Measurements from ENCODE around the gene PAQR5. TPM values are rescaled to one million over a fixed set of nuclear protein-coding genes. Genes with fewer than 3 reads are reported as not detected.
A peak's percentile ranks its signal among the peaks of the same experiment; 100 is the strongest.
"Not testable (repeated sequence)": the region's sequence is repeated elsewhere in the genome, so short reads cannot be mapped to it uniquely, and the experiment has no call there.

The PAQR5 gene
- total RNA-seq, 1 donor from 2014 or later, result 1.2 TPM

DNA sequence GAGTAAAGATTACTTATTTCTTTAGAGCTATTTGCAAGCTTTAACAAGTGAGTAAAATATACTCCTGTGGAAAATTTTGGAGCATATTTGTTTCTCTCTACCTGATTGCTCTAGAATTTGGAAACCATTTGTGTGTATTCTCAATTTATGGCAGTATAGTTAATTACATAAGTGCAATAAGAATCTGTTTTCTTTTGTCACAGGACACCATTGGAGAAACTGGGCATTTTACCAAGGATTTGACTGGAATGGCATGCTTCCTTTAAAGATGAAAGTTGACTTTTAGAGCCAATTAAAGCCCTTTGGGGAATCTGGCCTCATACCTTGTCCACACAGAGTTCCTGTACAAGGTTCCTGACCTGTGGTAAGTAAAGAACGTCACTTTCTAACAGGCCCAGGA lies 38.4 kb downstream of the PAQR5 start:
- H3K27me3 Mint-ChIP-seq (ENCODE audit: low read depth, unreplicated experiment), result no peaks in the 10 kb centered on the region
- DNase-seq (ENCODE audit: low read depth) (peak; percentile 29), FAIRE-seq (no peak)
- TF ChIP-seq EZH2 (IDR thresholded peaks at IDR 0.05; ENCODE audit: insufficient read depth, low read length), result no peak
- TF ChIP-seq, protein P1, sequence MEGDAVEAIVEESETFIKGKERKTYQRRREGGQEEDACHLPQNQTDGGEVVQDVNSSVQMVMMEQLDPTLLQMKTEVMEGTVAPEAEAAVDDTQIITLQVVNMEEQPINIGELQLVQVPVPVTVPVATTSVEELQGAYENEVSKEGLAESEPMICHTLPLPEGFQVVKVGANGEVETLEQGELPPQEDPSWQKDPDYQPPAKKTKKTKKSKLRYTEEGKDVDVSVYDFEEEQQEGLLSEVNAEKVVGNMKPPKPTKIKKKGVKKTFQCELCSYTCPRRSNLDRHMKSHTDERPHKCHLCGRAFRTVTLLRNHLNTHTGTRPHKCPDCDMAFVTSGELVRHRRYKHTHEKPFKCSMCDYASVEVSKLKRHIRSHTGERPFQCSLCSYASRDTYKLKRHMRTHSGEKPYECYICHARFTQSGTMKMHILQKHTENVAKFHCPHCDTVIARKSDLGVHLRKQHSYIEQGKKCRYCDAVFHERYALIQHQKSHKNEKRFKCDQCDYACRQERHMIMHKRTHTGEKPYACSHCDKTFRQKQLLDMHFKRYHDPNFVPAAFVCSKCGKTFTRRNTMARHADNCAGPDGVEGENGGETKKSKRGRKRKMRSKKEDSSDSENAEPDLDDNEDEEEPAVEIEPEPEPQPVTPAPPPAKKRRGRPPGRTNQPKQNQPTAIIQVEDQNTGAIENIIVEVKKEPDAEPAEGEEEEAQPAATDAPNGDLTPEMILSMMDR (IDR thresholded peaks at IDR 0.05; ENCODE audit: insufficient read depth, low read depth, low read length), result no peak
- Histone ChIP-seq H3K79me2 (ENCODE audit: insufficient read depth, low read length) (no peaks in the 10 kb centered on the region), H3K9ac (ENCODE audit: low read length) (no peak overlapping the region), H2AFZ (ENCODE audit: low read depth, low read length) (no peak overlapping the region), H3K4me1 (ENCODE audit: insufficient read depth, low read length) (no peaks in the 10 kb centered on the region), H3K4me2 (ENCODE audit: low read length) (no peak overlapping the region), H4K20me1 (ENCODE audit: insufficient read depth, low read length) (no peaks in the 10 kb centered on the region), H3K9me3 (ENCODE audit: insufficient read depth, low read depth, low read length) (no peaks in the 10 kb centered on the region), H3K27ac (ENCODE audit: low read depth, low read length) (no peak overlapping the region), H3K27me3 (ENCODE audit: insufficient read depth, low read length) (no peaks in the 10 kb centered on the region), H3K36me3 (ENCODE audit: insufficient read depth, low read length) (no peaks in the 10 kb centered on the region), H3K4me3 (ENCODE audit: insufficient read depth, low read depth, low read length) (no peak overlapping the region)
- peaks cover 2% of the 10 kb centered on the region for H3K4me1 Mint-ChIP-seq (ENCODE audit: low read depth, unreplicated experiment)
- no peak overlapping the region for H3K27ac Mint-ChIP-seq (ENCODE audit: unreplicated experiment)
- no peaks in the 10 kb centered on the region for H3K36me3 Mint-ChIP-seq (ENCODE audit: low read depth, unreplicated experiment)
- H3K4me3 Mint-ChIP-seq (ENCODE audit: unreplicated experiment), result no peak overlapping the region
- peaks cover 2% of the 10 kb centered on the region for H3K9me3 Mint-ChIP-seq (ENCODE audit: unreplicated experiment)

DNA sequence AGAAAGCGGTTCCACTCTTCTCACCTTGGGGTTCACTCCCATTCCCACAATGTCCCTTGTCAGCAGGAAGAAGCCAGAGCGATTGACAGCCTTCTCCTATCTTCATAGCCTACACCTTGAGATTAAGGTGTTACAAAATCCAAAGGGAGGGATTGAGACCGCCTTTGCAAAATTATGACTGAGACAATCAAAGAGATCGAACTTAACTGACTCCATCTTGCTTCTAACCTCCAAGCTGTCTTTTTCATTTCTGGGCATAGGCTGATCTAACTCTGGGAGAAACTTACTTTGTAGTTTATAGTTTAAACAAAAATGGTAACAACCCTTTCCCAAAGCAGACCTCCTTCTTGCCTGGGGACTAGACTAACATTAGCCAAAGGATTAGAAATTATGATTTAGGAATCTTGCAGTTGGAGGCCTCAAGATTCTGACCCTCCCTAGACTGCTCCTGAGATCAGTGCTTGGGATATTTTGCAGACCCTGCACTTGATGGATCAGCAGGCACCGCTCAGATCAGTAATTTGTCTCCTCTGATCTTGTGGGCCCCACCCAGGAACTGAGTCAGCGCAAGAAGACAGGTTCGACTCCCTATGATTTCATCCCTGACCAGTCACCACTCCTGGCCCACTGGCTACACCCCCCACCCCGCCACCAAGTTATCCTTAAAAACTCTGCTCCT lies 40.0 kb downstream of the PAQR5 start:
- H3K36me3 Mint-ChIP-seq (ENCODE audit: low read depth, unreplicated experiment), result no peaks in the 10 kb centered on the region
- H3K79me2 ChIP-seq (ENCODE audit: insufficient read depth, low read length), result no peaks in the 10 kb centered on the region
- FAIRE-seq, result no peak
- no peak overlapping the region for H2AFZ ChIP-seq (ENCODE audit: low read depth, low read length)
- no peak overlapping the region for H3K4me3 Mint-ChIP-seq (ENCODE audit: unreplicated experiment)
- peak; percentile 27 for DNase-seq (ENCODE audit: low read depth)
- no peak overlapping the region for H3K27ac Mint-ChIP-seq (ENCODE audit: unreplicated experiment)
- no peaks in the 10 kb centered on the region for H3K4me1 ChIP-seq (ENCODE audit: insufficient read depth, low read length)
- peaks cover 2% of the 10 kb centered on the region for H3K4me1 Mint-ChIP-seq (ENCODE audit: low read depth, unreplicated experiment)
- peaks cover 2% of the 10 kb centered on the region for H3K27me3 Mint-ChIP-seq (ENCODE audit: low read depth, unreplicated experiment)
- no peaks in the 10 kb centered on the region for H3K9me3 ChIP-seq (ENCODE audit: insufficient read depth, low read depth, low read length)
- H3K9ac ChIP-seq (ENCODE audit: low read length), result no peak overlapping the region
- no peak overlapping the region for H3K4me3 ChIP-seq (ENCODE audit: insufficient read depth, low read depth, low read length)
- no peaks in the 10 kb centered on the region for H3K36me3 ChIP-seq (ENCODE audit: insufficient read depth, low read length)
- H3K27ac ChIP-seq (ENCODE audit: low read depth, low read length), result no peak overlapping the region
- peaks cover 2% of the 10 kb centered on the region for H3K9me3 Mint-ChIP-seq (ENCODE audit: unreplicated experiment)
- no peaks in the 10 kb centered on the region for H3K27me3 ChIP-seq (ENCODE audit: insufficient read depth, low read length)
- H3K4me2 ChIP-seq (ENCODE audit: low read length), result no peak overlapping the region
- no peak for TF ChIP-seq EZH2 (IDR thresholded peaks at IDR 0.05; ENCODE audit: insufficient read depth, low read length)
- no peaks in the 10 kb centered on the region for H4K20me1 ChIP-seq (ENCODE audit: insufficient read depth, low read length)

DNA sequence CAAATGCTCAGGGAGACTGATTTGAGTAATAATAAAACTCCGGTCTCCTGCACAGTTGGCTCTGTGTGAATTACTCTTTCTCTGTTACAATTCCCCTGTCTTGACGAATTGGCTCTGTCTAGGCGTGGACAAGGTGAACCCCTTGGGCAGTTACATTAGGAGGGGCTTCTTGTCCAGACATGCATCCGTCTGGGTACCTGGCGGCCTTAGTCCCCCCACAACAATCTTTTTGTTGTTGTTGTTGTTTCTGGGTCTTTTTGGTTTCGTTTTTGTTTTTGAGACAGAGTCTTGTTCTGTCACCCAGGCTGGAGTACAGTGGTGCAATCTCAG lies 40.5 kb downstream of the PAQR5 start:
- not testable (repeated sequence) for H3K36me3 Mint-ChIP-seq (ENCODE audit: low read depth, unreplicated experiment); H3K4me3 ChIP-seq (ENCODE audit: insufficient read depth, low read depth, low read length); H3K9me3 ChIP-seq (ENCODE audit: insufficient read depth, low read depth, low read length); DNase-seq (ENCODE audit: low read depth); H3K27me3 ChIP-seq (ENCODE audit: insufficient read depth, low read length); H2AFZ ChIP-seq (ENCODE audit: low read depth, low read length); H3K9ac ChIP-seq (ENCODE audit: low read length); H3K4me2 ChIP-seq (ENCODE audit: low read length); H3K27ac Mint-ChIP-seq (ENCODE audit: unreplicated experiment); H3K27ac ChIP-seq (ENCODE audit: low read depth, low read length); H4K20me1 ChIP-seq (ENCODE audit: insufficient read depth, low read length); H3K4me3 Mint-ChIP-seq (ENCODE audit: unreplicated experiment); FAIRE-seq; H3K4me1 ChIP-seq (ENCODE audit: insufficient read depth, low read length); H3K9me3 Mint-ChIP-seq (ENCODE audit: unreplicated experiment); H3K36me3 ChIP-seq (ENCODE audit: insufficient read depth, low read length); H3K4me1 Mint-ChIP-seq (ENCODE audit: low read depth, unreplicated experiment); H3K27me3 Mint-ChIP-seq (ENCODE audit: low read depth, unreplicated experiment); H3K79me2 ChIP-seq (ENCODE audit: insufficient read depth, low read length)

Measured in astrocyte (in vitro differentiated cells and primary cell).